T-helper 22 cell (primary cell): ENCODE results near the gene KRTAP7-1.

ENCODE experiments used
- DNase-seq: peaks from one replicate; pipeline ENCODE4 v3.0.0-alpha.2; 2020; ENCODE audit warnings: low read depth

KRTAP7-1 gene

GRCh38 chr21:30829659-30830058, at the start of gene KRTAP7-1:
Gene KRTAP7-1, minus strand, starts transcription at chr21:30829759. Its CDS starts 61 bp downstream, at chr21:30829698.
- DNase-seq: no peak

- DNase-seq: no peak
These were observed 45.0 kb upstream of the KRTAP7-1 start for GRCh38 chr21:30874526-30874925.

GRCh38 chr21:30847627-30848500, 18.3 kb upstream of the KRTAP7-1 start:
- DNase-seq: no peak

GRCh38 chr21:30842990-30843389, 13.4 kb upstream of the KRTAP7-1 start:
- no peak for DNase-seq

- no peak for DNase-seq
These were observed 9.7 kb upstream of the KRTAP7-1 start for GRCh38 chr21:30839304-30839703.

GRCh38 chr21:30838536-30838935, 9.0 kb upstream of the KRTAP7-1 start:
- no peak for DNase-seq

- no peak for DNase-seq
These were observed 1.7 kb upstream of the KRTAP7-1 start for GRCh38 chr21:30831194-30831765.

- DNase-seq: no peak
These were observed 10.5 kb downstream of the KRTAP7-1 start for GRCh38 chr21:30818837-30819610.

- no peak for DNase-seq
These were observed 16.4 kb downstream of the KRTAP7-1 start, which contains the start of gene KRTAP8-1 for GRCh38 chr21:30813174-30813573. Gene KRTAP8-1, minus strand, starts transcription at chr21:30813274. Its CDS starts 54 bp downstream, at chr21:30813220.

- no peak for DNase-seq
These were observed 29.0 kb downstream of the KRTAP7-1 start for GRCh38 chr21:30800605-30801004.

GRCh38 chr21:30793581-30794314, 35.8 kb downstream of the KRTAP7-1 start:
- DNase-seq: no peak

- DNase-seq: no peak
These were observed 50.3 kb downstream of the KRTAP7-1 start for GRCh38 chr21:30779249-30779648.
